GM12878 (cell line): ENCODE results near the gene ADCY7. TPM values are rescaled to one million over a fixed set of nuclear protein-coding genes. Genes with fewer than 3 reads are reported as not detected.

Experiments used
- ATAC-seq: fragments of 200-7000 bp; cut with Tn5 transposase; 3 replicates; pipeline ENCODE4 v1.9.1; 2020; ENCODE audit warnings: mild to moderate bottlenecking, moderate library complexity
- BruUV-seq: library from RNA; stranded (reverse); fragments of 400-500 nt; replicated peaks from 2 replicates; lab custom pipeline; 2021; lab: Mats Ljungman, UMichigan
- CTCF ChIA-PET: fragments of 300-600 bp; sonication (Branson Sonifier 250); formaldehyde crosslinking; extraction: SDS; loops from one replicate; lab custom pipeline; 2021; ENCODE audit warnings: inconsistent platforms; lab: Yijun Ruan, JAX
- POLR2A ChIA-PET: fragments of 350-600 bp; formaldehyde crosslinking; extraction: SDS; loops from one replicate; lab custom pipeline; 2021; ENCODE audit warnings: inconsistent platforms; lab: Charles Lee
- RAD21 ChIA-PET: fragments of 300-600 bp; sonication (Branson Sonifier 250); formaldehyde crosslinking; loops from one replicate; lab custom pipeline; 2023; ENCODE audit warnings: antibody characterized with exemption; ENCODE audit not compliant: unreplicated experiment; lab: Charles Lee
- SMC1A ChIA-PET: fragments of 300-600 bp; sonication (Branson Sonifier 250); formaldehyde crosslinking; loops from one replicate; lab custom pipeline; 2023; ENCODE audit not compliant: unreplicated experiment, uncharacterized antibody; lab: Charles Lee
- DNase-seq: peaks from one replicate; pipeline ENCODE4 v3.0.0-alpha.2; 2011; ENCODE audit warnings: low read depth, low spot score
- FAIRE-seq: peaks from 3 replicates; lab custom pipeline; 2011; peaks lifted over from hg19 to GRCh38; lab: Jason Lieb, UNC
- H2AFZ ChIP-seq: 2 replicates; pipeline ENCODE4 v1.6.0; 2011; ENCODE audit warnings: low read depth, low read length, control low read depth; ENCODE audit not compliant: control insufficient read depth
- H3K27ac ChIP-seq: 2 replicates; pipeline ENCODE4 v1.5.1; 2011; ENCODE audit warnings: control low read depth; ENCODE audit not compliant: control insufficient read depth, insufficient read depth
- H3K27me3 ChIP-seq, 2 experiments: replicated peaks in 1 of 2; 2 replicates each; pipeline versions ENCODE4 v1.6.0 to v1.6.1; 2011; ENCODE audit warnings: low read length in 1 of 2; ENCODE audit not compliant: control insufficient read depth in 2 of 2, insufficient read depth in 2 of 2
- H3K36me3 ChIP-seq, 2 experiments: 2 replicates each; pipeline ENCODE4 v1.5.1; 2011; ENCODE audit warnings: low read length in 1 of 2; ENCODE audit not compliant: control insufficient read depth in 2 of 2, insufficient read depth in 2 of 2
- H3K4me1 ChIP-seq: 2 replicates; pipeline ENCODE4 v1.6.1; 2011; ENCODE audit warnings: mild to moderate bottlenecking, low read length, moderate library complexity, mixed read lengths; ENCODE audit not compliant: control insufficient read depth, insufficient read depth
- H3K4me2 ChIP-seq: 2 replicates; pipeline ENCODE4 v1.6.0; 2011; ENCODE audit warnings: control low read depth; ENCODE audit not compliant: control insufficient read depth, insufficient read depth
- H3K4me3 ChIP-seq: fragments of 200-600 bp; sonication (generic); 2 replicates; pipeline ENCODE4 v1.5.1; 2016
- H3K79me2 ChIP-seq: 2 replicates; pipeline ENCODE4 v1.6.0; 2011; ENCODE audit warnings: low read length; ENCODE audit not compliant: control insufficient read depth, insufficient read depth
- H3K9ac ChIP-seq: 2 replicates; pipeline ENCODE4 v1.8.0; 2011; ENCODE audit warnings: low read length, control low read depth, mixed read lengths; ENCODE audit not compliant: control insufficient read depth, insufficient read depth
- H3K9me3 ChIP-seq: replicated peaks from 3 replicates; pipeline ENCODE4 v1.5.1; 2011; ENCODE audit warnings: mild to moderate bottlenecking, low read length; ENCODE audit not compliant: control insufficient read depth, insufficient read depth
- H4K20me1 ChIP-seq: 2 replicates; pipeline ENCODE4 v1.6.0; 2011; ENCODE audit not compliant: control insufficient read depth, insufficient read depth
- ATF7 ChIP-seq: fragments of 450-650 bp; IDR thresholded peaks from 2 replicates; pipeline ENCODE4 v1.6.1; 2016; ENCODE audit warnings: low read depth, mild to moderate bottlenecking
- PKNOX1 ChIP-seq: fragments of 450-650 bp; IDR thresholded peaks from 2 replicates; pipeline ENCODE4 v1.6.1; 2016; ENCODE audit warnings: mild to moderate bottlenecking
- POLR2A ChIP-seq: IDR thresholded peaks from 2 replicates; pipeline ENCODE4 v1.6.1; 2011; ENCODE audit warnings: low read depth, mild to moderate bottlenecking, low read length
- SMC3 ChIP-seq: IDR thresholded peaks from 2 replicates; pipeline ENCODE4 v1.6.1; 2011; ENCODE audit warnings: low read length, improper control_type of control experiment, borderline replicate concordance
- SREBF1 ChIP-seq: IDR thresholded peaks from 2 replicates; pipeline ENCODE4 v1.6.1; 2012; ENCODE audit warnings: mild to moderate bottlenecking, low read length
- TARDBP ChIP-seq: IDR thresholded peaks from 2 replicates; pipeline ENCODE4 v1.6.1; 2016; ENCODE audit warnings: borderline replicate concordance
- WGBS: methylation state at CpG from one replicate; pipeline ENCODE4 v1.1.6; 2016; ENCODE audit warnings: low lambda C conversion rate; ENCODE audit not compliant: insufficient replicate concordance, insufficient coverage; ENCODE audit errors: missing lambda C conversion rate; 5-methylcytosine and 5-hydroxymethylcytosine counted together
- in situ Hi-C: fragments of 300-500 bp; cut with MboI; formaldehyde crosslinking; loops from 9 replicates; pipeline ENCODE4 v1.14.3; 2018; ENCODE audit warnings: mixed read lengths
- intact Hi-C: fragments of 100-400 bp; cut with micrococcal nuclease; formaldehyde crosslinking; loops from one replicate; pipeline ENCODE4 v1.14.2; 2022; ENCODE audit not compliant: unreplicated experiment
- polyA plus RNA-seq, 11 experiments: library from polyadenylated mRNA; depleted of rRNA in 4 of 11; unstranded in 6 of 11; stranded (reverse) in 5 of 11; fragments of >200 nt; fragmentation: Nextera tagmentation in 4 of 11; fragmentation: Illumina TruSeq in 1 of 11; extraction: Ambion mirVana in 4 of 11; extraction: Trizol in 1 of 11; gene quantifications; 1 replicate in 1 of 11; 2 replicates in 10 of 11; pipeline versions ENCODE4 v1.2.1 to v1.2.3, GENCODE V29; 2011 to 2016; ENCODE audit warnings: inconsistent platforms in 2 of 11, missing spikeins in 2 of 11, low read depth in 1 of 11
- total RNA-seq, 4 experiments: library from RNA; depleted of rRNA in 3 of 4; stranded (reverse); fragments of >200 nt in 3 of 4; fragmentation: Illumina TruSeq in 1 of 4; extraction: Trizol in 1 of 4; gene quantifications; 2 replicates each; pipeline versions ENCODE4 v1.2.1 to v1.2.3, GENCODE V29; 2013 to 2021

Gene ADCY7
- total and polyA plus RNA-seq, 10 of the 15 experiments (the other 5 are each of a cell fraction or from before 2014, with no cell fraction given): 1.2 to 87.9 (median 24.4) TPM

GRCh38 chr16:50332599-50332998 lies 66.2 kb downstream of the ADCY7 start (continued):
- no peak for TF ChIP-seq ATF7
- no peak for TF ChIP-seq TARDBP
- no peak for TF ChIP-seq PKNOX1
- TF ChIP-seq SMC3: no peak

- Histone ChIP-seq H3K36me3 (peaks cover 4 to 12% of the 10 kb centered on the region in 2 experiments; a peak in 3 of 4 replicates), H3K27me3 (no peaks in the 10 kb centered on the region), H3K4me3 (no peak overlapping the region), H3K79me2 (no peaks in the 10 kb centered on the region), H2AFZ (no peak overlapping the region), H4K20me1 (no peaks in the 10 kb centered on the region), H3K27ac (no peak overlapping the region), H3K9ac (no peak overlapping the region), H3K4me2 (no peak overlapping the region), H3K4me1 (no peaks in the 10 kb centered on the region), H3K9me3 (no peaks in the 10 kb centered on the region)
- DNase-seq (no peak), FAIRE-seq (no peak), ATAC-seq (no peak)
- TF ChIP-seq SREBF1 (no peak), POLR2A (0 out of 2 replicates have a peak, but pooled peaks have one; percentile 24)
- 90% methylated on average over 14 of the region's 14 CpGs for WGBS
- intact Hi-C loops (no loop called here), in situ Hi-C loops (no loop called here)
- ChIA-PET POLR2A (no interaction called here), RAD21 (no interaction called here), SMC1A (interaction anchor here (0.6 kb wide), 1 partner anchor 59 kb away, joined by 3 read pairs; no protein-coding TSS in a partner anchor), CTCF (interaction anchor here (0.9 to 1.5 kb wide), 2 partner anchors 21 to 33 kb away, joined by 3 to 8 read pairs; no protein-coding TSS in a partner anchor)
- no TSS peak for BruUV-seq
Measured at GRCh38 chr16:50334106-50334975, 68.0 kb downstream of the ADCY7 start.
